CD4-positive, alpha-beta T cell treated with Interleukin-2 at 100 ng/mL for 4 hours (primary cell): ENCODE measurements around the gene PIP4K2B.
A peak's percentile ranks its signal among the peaks of the same experiment; 100 is the strongest.
"Not testable (repeated sequence)": the region's sequence is repeated elsewhere in the genome, so short reads cannot be mapped to it uniquely, and the experiment has no call there.

Experiments
- DNase-seq: peaks from one replicate; pipeline ENCODE4 v3.0.0-alpha.2; 2020; ENCODE audit warnings: low spot score

PIP4K2B gene

DNA sequence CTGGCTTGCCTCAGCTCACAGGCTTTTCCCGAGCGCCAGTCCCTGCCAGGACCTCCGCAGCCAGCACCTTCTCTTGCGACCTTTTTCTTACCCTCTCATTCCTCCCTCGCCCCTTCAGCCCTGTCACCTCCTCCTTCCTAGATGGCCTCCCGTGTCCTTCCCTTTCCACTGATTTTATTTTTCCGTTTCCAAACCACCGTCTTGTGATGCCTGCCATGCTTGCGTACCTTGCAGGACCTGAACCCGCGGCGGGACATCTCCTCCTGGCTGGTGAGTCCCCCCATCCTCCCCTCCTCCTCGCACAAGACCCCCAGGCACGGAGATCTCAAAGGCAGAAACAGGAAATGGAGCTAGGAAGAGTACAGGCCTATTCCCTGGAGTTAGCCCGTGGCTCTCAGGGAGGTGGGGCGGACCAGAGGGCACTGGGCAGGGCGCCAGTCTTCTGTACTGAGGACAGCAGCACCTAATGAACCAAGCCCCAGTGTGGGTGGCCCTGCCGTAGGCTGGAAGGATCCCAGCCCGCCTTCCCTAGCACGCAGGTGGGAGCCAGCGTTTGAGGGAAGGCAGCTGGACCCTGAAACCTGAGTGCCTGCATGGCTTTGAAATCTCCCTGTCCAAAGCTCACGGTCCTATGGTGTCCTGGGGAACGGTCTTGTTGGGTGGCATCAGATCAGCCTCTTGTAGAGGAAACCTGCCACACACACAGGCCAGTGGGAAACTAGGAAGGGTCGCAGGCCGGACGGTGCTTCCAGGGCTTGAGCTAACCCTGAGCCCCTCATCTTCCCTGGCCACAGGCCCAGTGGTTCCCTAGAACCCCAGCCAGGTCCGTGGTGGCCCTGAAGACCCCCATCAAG is 68.6 kb downstream of the PIP4K2B start:
- DNase-seq: no peak

GRCh38 chr17:38729886-38730525 is 69.3 kb downstream of the PIP4K2B start, which contains the start of gene CISD3:
TSS of gene CISD3 (plus strand) at chr17:38730341. CDS start at chr17:38730359, 18 bp downstream.
- DNase-seq: peak; percentile 87

- DNase-seq: no peak
These were observed 69.9 kb downstream of the PIP4K2B start for GRCh38 chr17:38729368-38729885.

DNA sequence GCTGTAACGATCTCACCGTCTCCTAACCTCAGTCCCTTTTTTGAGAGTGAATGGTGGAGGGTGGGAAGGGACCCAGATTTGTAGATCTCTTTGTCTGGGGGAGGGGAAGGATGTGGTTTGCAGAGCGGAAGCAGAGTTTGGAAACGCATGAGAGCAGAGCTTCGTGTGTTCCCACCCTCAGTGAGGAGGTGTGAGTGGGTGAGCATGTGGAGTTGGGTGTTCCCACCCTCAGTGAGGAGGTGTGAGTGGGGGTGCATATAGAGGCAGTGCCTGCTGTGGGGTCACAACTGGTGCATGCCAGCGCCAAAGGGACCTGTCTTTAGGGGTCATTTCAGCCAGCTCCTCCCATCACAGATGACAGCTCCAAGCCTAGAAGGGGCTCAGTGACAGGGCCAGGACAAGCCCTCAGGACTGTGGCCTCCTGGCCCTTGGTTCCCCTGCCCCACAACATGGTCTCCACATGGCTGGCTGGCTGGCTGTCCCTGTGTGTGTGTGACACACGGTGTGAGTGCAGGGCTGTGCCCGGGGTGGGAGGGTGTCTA is 71.0 kb downstream of the PIP4K2B start:
- DNase-seq: peak; percentile 89

GRCh38 chr17:38727736-38728135 is 71.6 kb downstream of the PIP4K2B start:
- DNase-seq: peak; percentile 90

GRCh38 chr17:38726145-38726544 is 73.2 kb downstream of the PIP4K2B start:
- DNase-seq: not testable (repeated sequence)

DNA sequence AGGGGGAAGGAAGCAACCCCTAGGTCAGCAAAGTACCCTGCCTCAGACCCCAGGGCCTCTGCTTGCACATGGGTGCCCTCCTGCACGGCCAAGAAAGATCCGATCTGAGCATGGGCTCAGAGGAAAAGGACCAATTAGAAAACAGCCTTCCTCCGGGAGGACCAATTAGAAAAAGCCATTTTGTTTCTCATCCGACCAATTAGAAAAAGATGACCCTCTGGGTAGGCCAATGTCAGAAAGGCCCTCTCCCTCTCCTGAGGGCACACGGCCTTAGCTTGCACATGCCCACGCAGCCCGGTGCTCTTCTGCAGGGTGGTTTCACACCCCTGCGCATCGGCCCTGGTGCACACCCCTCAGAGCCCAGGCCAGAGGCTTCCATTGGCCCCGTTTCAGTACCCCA is 74.3 kb downstream of the PIP4K2B start:
- no peak for DNase-seq

GRCh38 chr17:38724337-38724988 is 74.9 kb downstream of the PIP4K2B start:
- DNase-seq: no peak

GRCh38 chr17:38721802-38722201 is 77.6 kb downstream of the PIP4K2B start:
- no peak for DNase-seq

GRCh38 chr17:38720941-38721340 is 78.4 kb downstream of the PIP4K2B start:
- DNase-seq: no peak

DNA sequence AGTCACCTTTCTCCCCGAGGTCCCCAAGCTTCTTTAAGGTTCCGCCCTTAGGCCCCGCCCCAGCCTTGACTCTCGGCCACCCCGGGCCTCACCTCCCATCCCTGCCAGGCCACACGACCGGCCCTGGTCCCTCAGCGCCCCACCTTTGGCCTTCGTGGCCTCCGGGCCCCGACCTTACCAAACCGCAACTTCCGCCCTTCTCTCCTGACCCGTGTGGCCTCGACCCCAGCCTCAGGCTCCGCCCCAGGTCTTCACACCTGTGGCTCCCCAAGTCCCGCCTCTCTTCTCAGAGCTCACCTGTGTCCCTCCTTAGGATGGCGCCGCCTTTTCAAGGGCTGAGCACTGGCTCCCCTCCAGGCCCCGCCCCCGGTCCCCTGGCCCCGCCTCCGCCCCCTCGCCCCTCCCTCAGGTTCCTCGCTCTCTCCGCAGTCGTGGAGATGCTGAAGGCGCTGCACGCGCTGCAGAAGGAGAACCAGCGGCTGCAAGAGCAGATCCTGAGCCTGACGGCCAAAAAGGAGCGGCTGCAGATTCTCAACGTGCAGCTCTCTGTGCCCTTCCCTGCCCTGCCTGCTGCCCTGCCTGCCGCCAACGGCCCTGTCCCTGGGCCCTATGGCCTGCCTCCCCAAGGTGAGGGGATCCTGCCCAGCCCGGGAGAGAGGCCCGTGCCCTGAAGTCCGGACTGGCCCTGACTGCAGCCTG is 79.3 kb downstream of the PIP4K2B start:
- DNase-seq: no peak

DNA sequence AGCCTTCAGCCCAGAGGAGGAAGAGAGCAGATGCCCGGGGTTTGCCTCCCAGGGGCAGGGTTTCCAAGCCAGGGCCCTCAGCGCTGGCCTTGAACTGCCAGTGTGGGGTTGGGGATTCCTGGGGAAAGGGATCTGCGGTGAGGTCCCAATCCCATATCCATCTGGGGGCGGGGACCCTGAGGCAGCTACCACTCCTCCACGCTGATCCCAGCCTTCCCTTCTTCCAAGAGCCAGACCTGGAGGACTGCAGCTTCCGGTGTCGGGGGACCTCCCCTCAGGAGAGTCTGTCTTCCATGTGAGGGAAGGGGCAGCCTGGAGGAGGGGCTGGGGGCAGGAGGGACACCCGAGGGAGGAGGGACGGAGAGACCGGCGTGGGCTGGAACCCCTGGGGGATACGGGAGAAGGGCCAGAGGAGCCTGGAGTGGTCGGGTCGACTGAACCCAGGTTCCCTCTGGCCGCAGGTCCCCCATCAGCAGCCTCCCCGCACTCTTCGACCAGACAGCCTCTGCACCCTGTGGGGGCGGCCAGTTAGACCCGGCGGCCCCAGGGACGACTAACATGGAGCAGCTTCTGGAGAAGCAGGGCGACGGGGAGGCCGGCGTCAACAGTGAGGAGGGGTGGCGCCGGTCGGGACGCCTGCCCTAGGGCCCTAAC is 79.9 kb downstream of the PIP4K2B start:
- no peak for DNase-seq

DNA sequence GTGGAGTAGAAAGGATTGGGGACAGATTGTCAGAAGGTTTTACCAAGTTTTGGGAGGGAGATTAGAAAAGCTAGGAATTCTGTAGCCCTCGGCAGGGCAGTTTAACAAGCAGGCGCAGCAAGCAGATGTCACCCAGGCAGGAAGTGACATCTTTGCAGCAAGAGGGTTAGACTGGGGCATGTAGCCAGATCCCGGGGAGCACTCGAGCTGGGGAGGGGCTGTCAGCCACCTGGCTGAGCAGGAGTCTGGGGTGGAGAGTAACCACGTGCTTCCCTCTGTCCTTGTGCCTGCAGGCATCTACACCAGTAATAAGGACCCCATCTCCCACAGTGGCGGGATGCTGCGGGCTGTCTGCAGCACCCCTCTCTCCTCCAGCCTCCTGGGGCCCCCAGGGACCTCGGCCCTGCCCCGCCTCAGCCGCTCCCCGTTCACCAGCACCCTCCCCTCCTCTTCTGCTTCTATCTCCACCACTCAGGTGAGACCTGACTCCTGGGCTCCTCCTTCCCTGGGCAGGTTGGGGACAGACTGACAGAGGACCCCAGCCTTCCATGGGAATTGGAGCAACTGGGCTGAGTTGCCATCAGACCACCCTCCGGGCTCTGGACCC is 82.1 kb downstream of the PIP4K2B start:
- no peak for DNase-seq

GRCh38 chr17:38716368-38717005 is 82.9 kb downstream of the PIP4K2B start:
- no peak for DNase-seq
